ENCODE results near the gene FOXJ1. TPM values are rescaled to one million over a fixed set of nuclear protein-coding genes. Genes with fewer than 3 reads are reported as not detected.

FOXJ1 gene
- total and polyA plus RNA-seq, 2 of the 4 experiments (the other 2 are of a cell fraction), result 0.05 TPM; not detected in 1

DNA sequence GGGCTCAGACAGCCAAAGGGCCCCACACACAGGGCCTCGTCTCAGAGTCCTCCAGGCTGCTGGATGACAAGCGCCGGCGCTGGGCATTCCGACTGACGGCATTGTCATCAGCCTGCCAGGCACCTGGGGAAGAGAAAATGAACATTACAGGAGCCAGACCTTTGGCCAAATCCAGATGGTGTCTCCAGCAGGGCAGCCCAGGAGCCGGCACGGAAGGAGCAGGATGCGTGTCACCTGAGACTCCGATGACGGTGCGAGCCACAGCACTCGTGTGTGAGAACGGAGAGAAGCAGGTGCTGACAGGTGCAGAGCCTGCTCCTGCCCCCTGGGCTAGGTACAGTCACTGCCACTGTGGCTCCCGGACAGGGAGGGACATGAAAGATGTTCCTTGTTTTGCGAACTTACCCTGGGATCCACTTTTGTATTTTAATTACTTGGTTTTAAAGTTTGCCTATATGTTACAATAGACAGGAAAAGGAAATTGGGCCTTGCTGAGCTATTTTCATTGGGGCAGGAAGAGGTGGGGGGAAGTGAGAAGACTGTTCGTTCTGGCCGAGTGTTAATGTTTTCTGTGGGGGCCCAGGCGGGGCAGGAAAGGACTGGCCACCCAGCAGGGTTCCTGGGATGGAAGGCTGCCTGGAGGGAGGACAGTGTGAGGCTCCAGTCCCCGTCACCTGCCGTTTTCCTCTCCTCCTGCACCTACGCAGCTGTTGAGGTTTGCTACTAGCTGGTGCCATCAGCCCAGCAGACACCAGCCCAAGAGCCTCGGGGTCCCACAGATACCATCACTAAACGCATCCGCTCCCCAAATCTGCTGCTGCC lies 4.4 kb upstream of the FOXJ1 start:
- no peak overlapping the region for H4K91ac ChIP-seq (ENCODE audit: insufficient read depth, low read depth, low read length)
- no peak overlapping the region for H3K23ac ChIP-seq (ENCODE audit: low read depth, low read length)
- intact Hi-C loops (cut with micrococcal nuclease), result no loop called here
- dilution Hi-C loops (cut with HindIII; ENCODE audit: low sequenced_read_pairs, unreplicated experiment), result no loop called here
- WGBS, 2 experiments (ENCODE audit: extremely low coverage in 2 of 2, insufficient read length in 1 of 2), result 89% methylated on average over 5 of the region's 25 CpGs; no CpG with 5 or more reads in 1 of the 2 experiments
- DNase-seq (no peak), ATAC-seq (ENCODE audit: low read depth) (no peak)
- ChIA-PET CTCF (interaction anchor here (0.6 kb wide), 1 partner anchor 11 kb away, joined by 4 read pairs; no protein-coding TSS in a partner anchor), POLR2A (ENCODE audit: unreplicated experiment) (no interaction called here)
- in situ Hi-C loops (cut with MboI; ENCODE audit: low sequenced_read_pairs), result no loop called here
- no peaks in the 10 kb centered on the region for H3K36me3 ChIP-seq (ENCODE audit: control insufficient read depth, insufficient read depth, low read length)
- no peaks in the 10 kb centered on the region; the same call in 1 of the 2 replicates for H3K9me1 ChIP-seq (ENCODE audit: insufficient read depth, low read length)
- no peak overlapping the region for H3K4ac ChIP-seq (ENCODE audit: low read depth, low read length)
- peaks cover 22% of the 10 kb centered on the region for H3K27me3 ChIP-seq (ENCODE audit: control insufficient read depth, insufficient read depth, low read length)
- no peak overlapping the region for H3K9ac ChIP-seq (ENCODE audit: low read depth, low read length)
- H2BK15ac ChIP-seq (ENCODE audit: low read depth, low read length), result no peak overlapping the region
- H4K8ac ChIP-seq (ENCODE audit: low read depth in 2 of 2, low read length in 2 of 2), result no peak overlapping the region
- H2AK5ac ChIP-seq (ENCODE audit: low read depth, low read length), result no peak overlapping the region
- no peaks in the 10 kb centered on the region for H4K20me1 ChIP-seq (ENCODE audit: insufficient read depth, low read length)
- no peaks in the 10 kb centered on the region for H3K9me3 ChIP-seq (ENCODE audit: control insufficient read depth, insufficient read depth, low read length)
- H3K56ac ChIP-seq (ENCODE audit: extremely low read depth, insufficient read depth, low read length), result no peak overlapping the region
- no peaks in the 10 kb centered on the region for H3K79me1 ChIP-seq (ENCODE audit: low read depth in 1 of 2, low read length in 2 of 2)
- H4K5ac ChIP-seq (ENCODE audit: low read depth, low read length), result no peak overlapping the region
- no peak overlapping the region for H3K27ac ChIP-seq (ENCODE audit: insufficient read depth, low read length)
- no TSS peak for BruUV-seq (replicated peaks)
- H3K4me2 ChIP-seq (ENCODE audit: low read depth, low read length), result no peak overlapping the region
- H2BK20ac ChIP-seq (ENCODE audit: low read depth, low read length), result no peak overlapping the region
- H3K4me1 ChIP-seq (ENCODE audit: control insufficient read depth, insufficient read depth, low read length), result no peaks in the 10 kb centered on the region; the same call in 1 of the 2 replicates
- no peak overlapping the region for H2BK5ac ChIP-seq (ENCODE audit: low read depth, low read length, poor library complexity, severe bottlenecking)
- no peak overlapping the region for H3K14ac ChIP-seq (replicated peaks; ENCODE audit: low read depth, low read length)
- H2BK120ac ChIP-seq (ENCODE audit: low read depth, low read length), result no peak overlapping the region
- no peak overlapping the region for H3K4me3 ChIP-seq (ENCODE audit: insufficient read depth, low read depth, low read length)
- no peak overlapping the region for H2AFZ ChIP-seq (replicated peaks; ENCODE audit: low read length, poor library complexity)
- H2AK9ac ChIP-seq (replicated peaks; ENCODE audit: low read depth, low read length, poor library complexity), result no peak overlapping the region
- no peak overlapping the region for H3K18ac ChIP-seq (ENCODE audit: low read depth, low read length)
- TF ChIP-seq RAD21 (IDR thresholded peaks at IDR 0.05; ENCODE audit: low read length), result no peak
- TF ChIP-seq SMC3 (IDR thresholded peaks at IDR 0.05; ENCODE audit: low read depth, low read length), result no peak
- no peak for TF ChIP-seq RCOR1 (IDR thresholded peaks at IDR 0.05; ENCODE audit: insufficient replicate concordance, low read length)
- no peak for TF ChIP-seq MXI1 (IDR thresholded peaks at IDR 0.05; ENCODE audit: borderline replicate concordance, low read depth, low read length)
- TF ChIP-seq, protein P1, sequence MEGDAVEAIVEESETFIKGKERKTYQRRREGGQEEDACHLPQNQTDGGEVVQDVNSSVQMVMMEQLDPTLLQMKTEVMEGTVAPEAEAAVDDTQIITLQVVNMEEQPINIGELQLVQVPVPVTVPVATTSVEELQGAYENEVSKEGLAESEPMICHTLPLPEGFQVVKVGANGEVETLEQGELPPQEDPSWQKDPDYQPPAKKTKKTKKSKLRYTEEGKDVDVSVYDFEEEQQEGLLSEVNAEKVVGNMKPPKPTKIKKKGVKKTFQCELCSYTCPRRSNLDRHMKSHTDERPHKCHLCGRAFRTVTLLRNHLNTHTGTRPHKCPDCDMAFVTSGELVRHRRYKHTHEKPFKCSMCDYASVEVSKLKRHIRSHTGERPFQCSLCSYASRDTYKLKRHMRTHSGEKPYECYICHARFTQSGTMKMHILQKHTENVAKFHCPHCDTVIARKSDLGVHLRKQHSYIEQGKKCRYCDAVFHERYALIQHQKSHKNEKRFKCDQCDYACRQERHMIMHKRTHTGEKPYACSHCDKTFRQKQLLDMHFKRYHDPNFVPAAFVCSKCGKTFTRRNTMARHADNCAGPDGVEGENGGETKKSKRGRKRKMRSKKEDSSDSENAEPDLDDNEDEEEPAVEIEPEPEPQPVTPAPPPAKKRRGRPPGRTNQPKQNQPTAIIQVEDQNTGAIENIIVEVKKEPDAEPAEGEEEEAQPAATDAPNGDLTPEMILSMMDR (conservative IDR thresholded peaks at IDR 0.05; ENCODE audit: low read depth, low read length), result no peak
- no peak for TF ChIP-seq CHD1 (IDR thresholded peaks at IDR 0.05; ENCODE audit: low read depth, low read length)
- no peak for TF ChIP-seq BHLHE40 (IDR thresholded peaks at IDR 0.05; ENCODE audit: low read depth, low read length)
- TF ChIP-seq RFX5 (IDR thresholded peaks at IDR 0.05; ENCODE audit: low read depth, low read length), result no peak
- TF ChIP-seq MAFK (IDR thresholded peaks at IDR 0.05; ENCODE audit: low read depth, low read length), result no peak
- no peak for TF ChIP-seq CEBPB (IDR thresholded peaks at IDR 0.05; ENCODE audit: low read depth, low read length)
- TF ChIP-seq POLR2A (IDR thresholded peaks at IDR 0.05; ENCODE audit: low read depth, low read length), result no peak
- TF ChIP-seq, protein P2, sequence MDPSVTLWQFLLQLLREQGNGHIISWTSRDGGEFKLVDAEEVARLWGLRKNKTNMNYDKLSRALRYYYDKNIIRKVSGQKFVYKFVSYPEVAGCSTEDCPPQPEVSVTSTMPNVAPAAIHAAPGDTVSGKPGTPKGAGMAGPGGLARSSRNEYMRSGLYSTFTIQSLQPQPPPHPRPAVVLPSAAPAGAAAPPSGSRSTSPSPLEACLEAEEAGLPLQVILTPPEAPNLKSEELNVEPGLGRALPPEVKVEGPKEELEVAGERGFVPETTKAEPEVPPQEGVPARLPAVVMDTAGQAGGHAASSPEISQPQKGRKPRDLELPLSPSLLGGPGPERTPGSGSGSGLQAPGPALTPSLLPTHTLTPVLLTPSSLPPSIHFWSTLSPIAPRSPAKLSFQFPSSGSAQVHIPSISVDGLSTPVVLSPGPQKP (IDR thresholded peaks at IDR 0.05; ENCODE audit: borderline replicate concordance, low read depth, low read length), result no peak
- TF ChIP-seq MAZ (IDR thresholded peaks at IDR 0.05; ENCODE audit: borderline replicate concordance, low read depth, low read length), result no peak
- TF ChIP-seq, protein P3, sequence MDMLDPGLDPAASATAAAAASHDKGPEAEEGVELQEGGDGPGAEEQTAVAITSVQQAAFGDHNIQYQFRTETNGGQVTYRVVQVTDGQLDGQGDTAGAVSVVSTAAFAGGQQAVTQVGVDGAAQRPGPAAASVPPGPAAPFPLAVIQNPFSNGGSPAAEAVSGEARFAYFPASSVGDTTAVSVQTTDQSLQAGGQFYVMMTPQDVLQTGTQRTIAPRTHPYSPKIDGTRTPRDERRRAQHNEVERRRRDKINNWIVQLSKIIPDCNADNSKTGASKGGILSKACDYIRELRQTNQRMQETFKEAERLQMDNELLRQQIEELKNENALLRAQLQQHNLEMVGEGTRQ (IDR thresholded peaks at IDR 0.05; ENCODE audit: low read depth, low read length), result no peak
- TF ChIP-seq FOS (IDR thresholded peaks at IDR 0.05; ENCODE audit: low read depth, low read length), result no peak

All from IMR-90 (cell line).